NCI-H524 (cell line): ENCODE data around the gene CHIC1.
"Not testable (repeated sequence)": the region's sequence is repeated elsewhere in the genome, so short reads cannot be mapped to it uniquely, and the experiment has no call there.

ENCODE experiments used
- DNase-seq, 2 experiments: peaks; one replicate each; lab custom pipeline; 2025; lab: John Stamatoyannopoulos, UW

The CHIC1 gene

DNA sequence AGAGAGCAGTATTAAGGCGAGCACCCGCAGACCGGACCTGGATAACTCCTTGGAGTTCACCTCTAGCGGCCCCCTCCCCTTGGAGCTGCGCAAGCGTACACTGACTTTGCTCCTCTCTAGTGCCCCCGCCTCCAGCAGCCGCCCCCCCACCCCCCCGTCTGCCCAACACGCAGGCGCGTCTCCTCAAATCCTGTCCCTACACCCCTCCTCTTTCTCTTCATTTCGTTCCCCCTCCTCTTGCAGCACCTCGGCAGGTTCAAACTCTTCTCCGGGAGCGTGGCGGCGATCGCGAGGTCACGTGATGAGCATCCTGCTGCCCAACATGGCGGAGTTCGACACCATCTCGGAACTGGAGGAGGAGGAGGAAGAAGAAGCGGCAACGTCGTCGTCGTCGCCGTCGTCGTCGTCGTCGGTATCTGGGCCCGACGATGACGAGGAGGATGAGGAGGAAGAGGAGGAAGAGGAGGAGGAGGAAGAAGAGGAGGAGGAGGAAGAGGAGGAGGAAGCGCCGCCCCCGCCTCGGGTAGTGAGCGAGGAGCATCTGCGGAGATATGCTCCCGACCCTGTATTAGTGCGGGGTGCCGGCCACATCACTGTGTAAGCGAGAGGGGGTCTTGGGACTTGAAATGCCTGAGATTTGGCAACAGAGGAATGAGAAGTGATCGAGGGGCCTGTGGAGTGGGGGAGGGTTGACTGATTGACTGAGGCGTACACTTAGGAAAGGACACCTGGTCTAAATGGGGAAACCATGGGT is at the start of gene CHIC1:
Gene CHIC1 (plus strand): TSS at position 214 of the 754 bp plus-strand sequence. CDS start 88 bp downstream, at position 302.
- DNase-seq, result peak; percentile 78 to 90

DNA sequence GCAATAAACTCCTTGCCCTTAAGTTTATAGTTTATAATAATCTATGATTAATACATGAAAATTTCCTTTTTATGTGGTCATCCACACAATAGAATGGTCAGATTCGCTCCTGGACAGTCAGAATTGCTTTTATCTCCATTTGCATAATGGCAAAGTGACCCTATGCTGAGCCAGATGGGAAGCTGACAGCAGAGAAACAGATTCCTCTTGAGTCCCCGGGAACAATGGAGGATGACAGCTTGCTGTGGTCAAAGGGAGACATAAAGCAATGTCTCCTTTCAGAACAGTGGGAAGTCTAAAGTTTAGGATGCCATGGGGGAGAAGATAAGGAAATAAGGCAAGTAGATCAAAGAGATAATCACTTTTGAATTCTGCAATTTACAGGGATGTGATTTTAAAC is 40.2 kb upstream of the CHIC1 start:
- DNase-seq, result peak in 1 of 2 experiments; percentile 28

DNA sequence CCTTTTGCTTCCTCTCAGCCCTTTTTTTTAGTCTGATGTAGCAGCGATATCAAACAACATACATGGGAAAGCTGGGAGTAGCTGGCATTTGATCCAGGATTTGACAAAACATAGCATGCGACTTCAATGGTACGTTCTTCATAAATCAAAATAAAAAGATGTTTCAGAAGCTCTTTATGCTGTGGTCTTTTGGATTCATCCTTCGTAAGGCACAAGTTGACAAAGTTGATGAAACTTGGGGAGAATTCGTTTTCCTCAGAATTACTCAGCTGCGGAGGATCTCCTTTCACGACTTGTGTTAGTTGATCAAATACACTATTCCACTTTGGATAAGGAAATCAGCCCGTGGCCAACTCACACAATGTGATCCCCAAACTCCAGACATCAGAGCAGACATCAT is 38.1 kb upstream of the CHIC1 start:
- no peak for DNase-seq

DNA sequence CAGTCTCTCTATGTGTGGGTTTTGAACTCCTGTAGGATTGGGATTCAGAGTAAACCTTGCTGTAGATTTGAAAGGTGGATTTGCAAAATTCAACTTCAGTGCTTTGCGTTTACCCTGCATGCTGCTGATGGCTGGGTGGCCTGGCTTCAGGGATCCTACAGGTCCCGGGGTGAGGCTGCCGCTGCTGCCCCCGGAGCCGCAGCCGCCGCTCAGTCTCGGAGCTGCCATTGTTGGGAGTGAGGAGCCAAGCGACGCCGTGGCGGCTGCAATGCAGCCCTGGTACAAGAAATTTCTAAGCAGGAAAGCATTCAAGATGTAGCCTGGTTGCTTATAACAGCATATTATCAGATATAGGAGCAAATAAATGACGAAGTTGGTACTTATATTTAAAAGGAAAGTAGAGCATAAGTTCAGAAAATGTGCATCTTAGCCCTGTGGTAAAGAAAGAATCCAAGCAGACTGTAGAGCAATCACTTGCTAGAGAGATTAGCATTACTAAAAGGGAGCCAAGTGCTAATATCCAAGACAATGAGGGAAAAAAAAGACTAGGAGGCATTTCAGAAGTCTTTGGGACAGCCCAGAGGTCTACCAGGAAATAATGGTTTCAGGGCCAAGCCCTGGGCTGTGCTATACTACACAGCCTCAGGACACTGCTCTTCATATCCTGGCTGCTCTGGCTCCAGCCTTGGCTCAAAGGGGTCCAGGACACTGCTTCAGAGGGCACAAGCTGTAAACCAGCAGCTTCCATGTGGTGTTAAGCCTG is 36.9 kb upstream of the CHIC1 start:
- no peak for DNase-seq

DNA sequence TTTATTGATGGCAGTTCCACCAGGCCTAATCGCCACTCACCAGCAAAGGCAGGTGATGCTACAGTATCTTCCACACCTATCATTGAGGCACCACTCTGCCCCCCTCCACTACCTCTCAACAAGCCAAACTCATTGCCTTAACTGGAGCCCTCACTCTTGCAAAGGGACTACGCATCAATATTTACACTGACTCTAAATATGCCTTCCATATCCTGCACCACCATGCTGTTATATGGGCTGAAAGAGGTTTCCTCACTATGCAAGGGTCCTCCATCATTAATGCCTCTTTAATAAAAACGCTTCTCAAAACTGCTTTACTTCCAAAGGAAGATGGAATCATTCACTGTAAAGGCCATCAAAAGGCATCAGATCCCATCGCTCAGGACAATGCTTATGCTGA is 31.3 kb upstream of the CHIC1 start:
- DNase-seq, result not testable (repeated sequence)

DNA sequence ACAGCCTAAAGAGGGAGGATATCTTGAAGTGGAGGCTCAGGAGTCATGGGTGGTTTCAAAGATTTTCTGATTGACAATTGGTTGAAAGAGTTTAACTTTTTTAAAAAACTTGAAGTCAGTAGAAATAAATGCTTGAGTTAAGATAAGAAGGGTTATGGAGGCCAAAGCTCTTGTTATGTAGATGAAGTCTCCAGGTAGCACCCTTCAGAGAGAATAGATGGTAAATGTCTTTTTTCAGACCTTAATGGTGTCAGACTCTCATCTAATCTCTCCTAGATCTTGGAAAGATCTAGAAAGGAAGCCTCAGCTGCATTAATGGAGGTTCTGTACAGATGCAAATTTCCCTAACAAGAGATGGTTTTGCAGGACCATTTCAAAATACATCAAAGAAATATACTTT is 6.8 kb upstream of the CHIC1 start:
- DNase-seq, result no peak

DNA sequence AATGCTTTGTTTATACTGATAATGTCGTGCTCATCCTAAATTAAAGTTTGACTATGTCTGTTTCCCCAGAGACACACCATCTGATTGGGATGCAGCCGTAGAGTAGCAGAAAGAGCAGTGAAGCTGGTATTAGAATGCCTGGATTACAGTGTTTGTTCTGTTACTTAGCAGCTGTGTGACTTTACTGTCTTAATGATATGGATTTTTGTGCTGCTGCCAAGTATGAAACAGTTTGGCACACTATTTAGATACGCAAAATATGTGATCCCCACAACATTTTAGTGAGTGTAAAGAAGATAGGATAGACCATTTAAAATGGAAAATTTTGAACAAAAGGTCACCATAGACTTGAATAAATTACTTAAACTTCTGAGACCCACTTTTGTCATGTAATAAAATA is 1.2 kb upstream of the CHIC1 start:
- no peak for DNase-seq

DNA sequence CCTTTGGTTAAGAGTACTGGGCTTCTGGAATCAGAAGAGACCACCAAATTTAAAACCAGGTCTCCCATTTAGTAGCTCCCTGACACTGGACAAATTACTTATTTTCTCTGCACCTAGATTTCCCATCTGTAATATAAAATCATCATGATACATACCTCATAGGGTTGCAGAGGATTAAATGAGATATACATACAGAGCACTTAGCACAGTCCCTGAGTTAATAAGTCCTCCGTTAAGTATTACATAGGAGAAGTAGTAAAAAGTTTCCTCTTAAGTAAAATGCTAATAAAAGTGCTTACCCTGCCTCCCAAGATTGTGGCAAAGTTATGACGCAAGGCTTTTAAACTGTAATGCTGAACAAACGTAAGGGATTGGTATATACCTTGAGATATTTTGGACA is 539 bp upstream of the CHIC1 start:
- peak in 1 of 2 experiments; percentile 16 for DNase-seq

DNA sequence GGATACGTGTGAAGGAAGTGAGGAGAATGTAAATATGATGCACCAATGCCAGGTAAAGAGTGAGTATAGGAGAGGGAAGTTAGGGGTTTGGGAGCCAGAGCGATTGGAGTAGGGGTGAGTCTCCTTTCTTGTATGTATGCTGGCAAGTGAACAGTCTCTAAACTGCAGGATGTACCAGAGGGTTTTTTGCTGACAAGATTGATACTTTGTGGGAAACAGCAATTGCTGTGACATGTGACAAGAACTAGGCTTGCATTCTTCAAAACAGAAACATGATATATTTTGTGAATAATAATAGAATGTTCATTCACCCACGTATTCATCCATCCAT is 706 bp downstream of the CHIC1 start:
- DNase-seq, result peak in 1 of 2 experiments; percentile 36

DNA sequence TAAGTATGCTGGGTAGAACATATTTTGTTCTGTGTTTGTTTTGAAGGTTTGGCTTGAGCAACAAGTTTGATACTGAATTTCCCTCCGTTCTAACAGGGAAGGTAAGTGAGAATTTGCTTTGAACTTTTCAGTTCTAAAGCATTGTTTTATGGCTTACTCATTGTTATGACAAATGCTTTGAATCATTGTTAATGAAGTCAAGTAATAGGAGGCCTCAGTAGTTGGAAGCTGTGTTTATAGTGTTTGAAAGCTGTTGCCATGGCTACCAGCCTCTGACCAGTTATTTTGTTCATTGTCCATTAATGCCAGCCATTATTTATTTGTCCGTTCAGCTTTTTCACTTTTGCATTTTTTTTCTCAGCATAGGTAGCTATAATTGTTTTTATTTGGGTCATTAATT is 14.4 kb downstream of the CHIC1 start:
- DNase-seq, result no peak

DNA sequence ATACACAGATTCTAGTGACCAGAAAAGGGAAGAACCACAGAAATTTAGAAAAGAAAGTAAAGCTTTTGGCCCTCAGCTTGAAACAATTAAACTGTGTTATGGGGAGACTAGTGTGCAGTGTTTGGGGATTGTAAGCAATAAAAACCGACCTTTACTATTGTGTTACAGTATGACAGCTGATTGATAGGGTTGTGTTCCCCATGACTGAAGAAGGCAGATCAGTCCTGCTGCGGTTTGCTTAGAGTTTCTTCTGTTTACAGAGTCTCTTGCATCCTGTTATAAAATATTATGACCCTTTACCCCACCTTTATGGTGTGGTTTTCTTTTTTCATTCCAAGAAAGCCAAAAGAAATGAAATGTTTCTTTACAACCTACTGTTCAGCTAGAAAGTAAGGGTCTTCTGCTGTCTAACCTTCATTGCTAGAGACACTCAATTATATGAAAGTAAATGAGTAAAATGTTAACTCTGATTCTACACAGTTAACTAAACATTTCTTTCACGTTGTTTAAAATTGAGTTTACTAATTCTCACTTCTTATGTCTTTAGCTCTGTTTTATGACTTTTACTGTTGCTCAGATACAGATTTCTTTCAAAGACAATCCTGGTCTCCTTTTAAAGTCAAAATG is 18.1 kb downstream of the CHIC1 start:
- DNase-seq, result no peak

DNA sequence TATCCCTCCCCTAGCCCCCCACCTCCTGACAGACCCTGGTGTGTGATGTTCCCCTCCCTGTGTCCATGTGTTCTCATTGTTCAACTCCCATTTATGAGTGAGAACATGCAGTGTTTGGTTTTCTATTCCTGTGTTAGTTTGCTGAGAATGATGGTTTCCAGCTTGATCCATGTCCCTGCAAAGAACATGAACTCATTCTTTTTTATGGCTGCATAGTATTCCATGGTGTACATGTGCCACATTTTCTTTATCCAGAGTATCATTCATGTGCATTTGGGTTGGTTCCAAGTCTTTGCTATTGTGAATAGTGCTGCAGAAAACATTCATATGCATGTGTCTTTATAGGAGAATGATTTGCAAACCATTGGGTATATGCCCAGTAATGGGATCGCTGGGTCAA is 34.8 kb downstream of the CHIC1 start:
- not testable (repeated sequence) for DNase-seq

DNA sequence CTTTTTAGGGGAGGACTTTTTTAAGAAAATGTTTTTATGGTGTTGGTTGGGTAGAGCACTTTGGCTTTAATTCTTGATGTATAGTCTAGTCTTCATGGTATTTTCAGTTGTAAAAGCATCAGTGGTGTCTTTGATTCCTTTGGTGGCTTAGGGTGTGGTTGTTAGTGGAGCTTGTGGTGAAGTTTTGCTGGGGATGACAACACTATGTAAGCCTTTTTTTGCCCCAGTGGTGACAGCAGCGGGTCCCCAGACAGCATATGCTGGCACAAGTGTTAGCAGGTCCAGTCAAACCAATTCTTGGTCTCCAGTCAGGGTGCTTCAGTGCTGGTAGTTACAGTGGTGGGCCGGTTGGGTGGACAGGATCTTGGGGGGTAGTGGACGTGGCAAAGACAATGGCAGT is 52.0 kb downstream of the CHIC1 start:
- no peak for DNase-seq

DNA sequence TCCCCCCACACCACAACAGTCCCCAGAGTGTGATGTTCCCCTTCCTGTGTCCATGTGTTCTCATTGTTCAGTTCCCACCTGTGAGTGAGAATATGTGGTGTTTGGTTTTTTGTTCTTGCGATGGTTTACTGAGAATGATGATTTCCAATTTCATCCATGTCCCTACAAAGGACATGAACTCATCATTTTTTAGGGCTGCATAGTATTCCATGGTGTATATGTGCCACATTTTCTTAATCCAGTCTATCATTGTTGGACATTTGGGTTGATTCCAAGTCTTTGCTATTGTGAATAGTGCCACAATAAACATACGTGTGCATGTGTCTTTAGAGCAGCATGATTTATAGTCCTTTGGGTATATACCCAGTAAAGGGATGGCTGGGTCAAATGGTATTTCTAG is 78.7 kb downstream of the CHIC1 start:
- not testable (repeated sequence) for DNase-seq

DNA sequence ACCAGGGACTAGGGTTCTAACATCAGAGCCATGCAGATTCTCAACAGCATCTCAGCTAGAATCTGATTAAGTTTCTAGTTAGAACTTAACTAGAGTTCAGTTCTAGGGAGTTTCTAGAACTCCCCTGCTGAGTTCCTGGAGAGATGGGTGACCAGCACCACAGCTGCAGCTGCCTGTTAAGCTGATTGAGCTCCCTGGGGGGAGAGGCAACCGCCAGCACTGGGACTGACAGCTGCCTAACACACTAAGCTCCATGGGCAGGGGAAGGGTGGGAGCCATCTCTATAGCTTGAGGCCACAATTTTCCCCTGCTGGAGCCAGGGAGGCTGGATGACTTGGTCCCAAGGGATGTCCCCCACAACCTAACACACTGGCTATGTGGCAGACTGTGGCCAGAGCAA is 84.2 kb downstream of the CHIC1 start:
- no peak for DNase-seq

DNA sequence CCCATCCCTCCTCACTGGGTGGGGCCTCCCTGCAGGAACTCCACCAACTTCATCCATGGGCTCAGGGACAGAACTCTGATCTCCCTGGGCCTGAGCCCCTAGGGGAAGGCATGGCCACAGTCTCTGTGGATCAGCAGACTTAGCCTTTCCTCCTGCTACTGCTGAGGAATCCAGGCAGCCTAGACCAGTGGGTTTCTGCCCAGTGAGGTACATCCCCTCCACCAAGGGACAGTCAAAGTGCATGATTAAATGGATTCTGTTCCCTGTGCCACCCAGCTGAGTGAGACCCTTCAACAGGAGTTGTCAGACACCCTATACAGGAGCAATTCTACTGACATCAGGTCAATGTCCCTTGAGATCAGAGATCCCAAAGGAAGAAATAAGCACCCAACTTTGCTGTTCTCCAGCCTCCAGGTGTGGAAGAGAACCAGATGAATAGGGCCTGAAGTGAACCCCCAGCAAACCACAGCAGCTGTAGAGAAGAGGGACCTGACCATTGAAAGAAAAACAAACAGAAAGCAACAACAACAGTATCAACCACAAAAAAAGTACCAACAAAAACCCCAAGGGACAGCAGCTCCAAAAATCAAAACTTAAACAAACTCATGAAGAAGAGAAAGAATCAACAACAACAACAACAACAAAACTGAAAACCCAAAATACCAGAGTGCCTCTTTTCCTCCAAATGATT is 84.8 kb downstream of the CHIC1 start:
- DNase-seq, result no peak

DNA sequence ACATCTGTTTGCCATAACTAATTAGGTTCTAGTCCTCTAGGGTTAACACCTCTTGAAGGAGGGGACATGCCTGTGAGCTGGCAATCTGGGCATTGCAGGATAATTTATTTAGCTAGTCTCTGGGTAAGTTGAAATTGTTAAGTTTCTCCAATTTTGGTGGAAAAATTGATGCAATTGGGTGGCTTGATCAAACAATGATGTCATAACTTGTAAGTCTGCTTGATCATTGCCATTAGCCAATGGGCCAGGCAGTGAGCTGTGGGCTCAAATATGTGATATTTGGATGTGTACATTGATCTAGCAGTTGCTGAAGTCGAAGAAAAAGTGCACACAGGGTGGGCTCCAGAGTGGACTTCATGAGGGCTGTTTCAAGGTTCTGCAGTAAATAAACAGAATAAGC is 98.3 kb downstream of the CHIC1 start:
- not testable (repeated sequence) for DNase-seq

DNA sequence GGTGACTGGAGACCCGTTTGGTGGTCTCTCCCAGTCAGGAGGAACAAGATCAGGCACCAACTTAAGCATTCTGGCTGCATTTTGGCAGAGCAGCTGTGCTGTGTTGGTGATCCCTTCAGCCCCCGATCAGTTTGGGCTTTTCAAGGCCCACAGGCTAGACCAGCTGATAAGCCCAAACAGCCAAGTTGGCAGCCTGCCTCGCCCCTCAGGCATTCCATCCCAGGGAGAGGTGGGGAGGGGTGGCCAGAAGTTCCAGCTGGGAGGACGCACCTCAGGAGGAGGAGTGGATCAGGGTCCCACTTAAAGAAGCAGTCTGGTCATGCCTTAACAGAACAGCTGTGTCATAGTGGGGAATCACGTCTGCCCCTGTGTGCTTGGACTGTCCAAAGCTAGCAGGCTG is 105.8 kb downstream of the CHIC1 start:
- DNase-seq, result no peak

DNA sequence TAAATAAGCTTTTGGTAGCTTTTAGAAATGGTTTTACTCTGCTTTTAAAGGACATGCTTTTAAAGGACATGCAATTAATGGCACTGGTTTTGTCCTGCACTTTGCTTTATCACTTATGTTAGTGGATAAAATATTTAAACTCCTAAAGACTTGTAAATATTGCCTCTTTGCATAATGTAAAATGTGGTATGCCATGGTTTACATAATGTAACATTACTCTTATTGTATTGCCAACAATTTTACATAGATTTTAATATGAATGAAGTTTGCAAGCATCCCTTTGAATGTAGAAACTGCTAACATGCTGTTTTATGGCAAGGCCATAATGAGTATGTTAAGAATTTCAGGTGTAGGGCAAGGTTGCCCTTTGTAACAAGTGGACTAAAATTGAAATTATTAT is 118.4 kb downstream of the CHIC1 start:
- DNase-seq, result no peak

DNA sequence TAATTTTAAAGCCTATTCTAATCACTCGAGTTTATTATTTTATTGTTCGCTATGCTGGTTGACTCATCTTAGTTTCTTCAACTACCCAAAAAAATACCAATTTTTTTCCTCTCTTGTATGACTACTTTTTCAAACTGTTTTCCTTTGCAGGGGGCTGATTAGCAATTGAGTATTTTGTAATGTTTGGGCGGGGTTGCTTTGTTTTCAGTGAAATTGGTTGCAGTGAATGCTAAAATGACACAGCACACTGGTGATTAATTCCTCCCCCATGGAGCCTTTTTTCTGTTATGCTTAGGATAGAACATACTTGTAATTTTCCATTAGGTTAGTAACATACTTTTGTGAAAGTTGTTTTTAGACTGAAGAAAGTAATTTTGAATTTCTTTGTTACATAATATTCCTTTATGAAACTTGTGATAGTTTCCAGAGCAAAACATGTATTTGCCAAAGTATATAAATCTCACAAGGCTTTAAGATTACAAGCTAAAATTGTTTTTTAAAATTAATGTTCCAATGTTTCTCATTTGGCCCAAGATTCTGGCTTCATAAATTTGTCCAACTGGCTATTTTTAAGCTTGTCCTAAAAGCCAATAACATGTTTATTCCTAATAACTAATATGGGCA is 120.4 kb downstream of the CHIC1 start:
- DNase-seq, result no peak

DNA sequence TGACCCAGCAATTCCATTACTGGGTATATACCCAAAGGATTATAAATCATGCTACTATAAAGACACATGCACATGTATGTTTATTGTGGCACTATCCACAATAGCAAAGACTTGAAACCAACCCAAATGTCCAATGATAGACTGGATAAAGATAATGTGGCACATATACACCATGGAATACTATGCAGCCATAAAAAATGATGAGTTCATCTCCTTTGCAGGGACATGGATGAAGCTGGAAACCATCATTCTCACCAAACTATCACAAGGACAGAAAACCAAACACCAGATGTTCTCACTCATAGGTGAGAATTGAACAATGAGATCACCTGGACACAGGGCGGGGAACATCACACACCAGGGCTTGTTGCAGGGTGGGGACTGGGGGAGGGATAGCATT is 144.0 kb downstream of the CHIC1 start:
- DNase-seq, result not testable (repeated sequence)

DNA sequence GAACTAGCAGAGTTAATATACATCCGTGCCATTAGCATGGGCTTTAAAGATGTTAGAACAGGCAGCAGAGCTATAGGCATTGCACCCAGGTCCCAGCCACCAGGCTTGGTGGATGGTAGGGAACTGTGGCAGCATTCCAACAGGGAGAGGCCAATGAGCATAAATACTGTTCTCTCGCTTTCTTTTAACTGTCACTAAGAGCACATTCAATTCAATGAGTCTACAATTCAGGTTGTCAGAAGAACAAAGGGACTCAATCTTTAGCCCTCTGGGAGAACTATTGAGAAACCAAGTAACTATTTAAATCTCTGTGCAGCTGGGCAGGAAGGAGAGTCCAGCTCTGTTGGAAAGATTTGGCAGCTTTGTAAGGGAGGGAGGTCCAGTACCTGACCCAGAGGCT is 165.6 kb downstream of the CHIC1 start:
- no peak for DNase-seq
